NOMO-1 (cell line): ENCODE data around the gene MRPL58.
"Not testable (repeated sequence)": the region's sequence is repeated elsewhere in the genome, so short reads cannot be mapped to it uniquely, and the experiment has no call there.

ENCODE experiments used
- DNase-seq, 2 experiments: peaks; one replicate each; lab custom pipeline; 2025; ENCODE audit not compliant: unreplicated experiment in 2 of 2; lab: John Stamatoyannopoulos, UW

MRPL58 gene

GRCh38 chr17:75011401-75012095 lies 922 bp upstream of the MRPL58 start:
- no peak for DNase-seq

GRCh38 chr17:75012096-75012345 lies 449 bp upstream of the MRPL58 start:
- no peak for DNase-seq

- no peak for DNase-seq
Observed at GRCh38 chr17:75013092-75013559, 656 bp downstream of the MRPL58 start.

GRCh38 chr17:75019146-75019545 lies 6.7 kb downstream of the MRPL58 start:
- no peak for DNase-seq

GRCh38 chr17:75019710-75020109 lies 7.2 kb downstream of the MRPL58 start:
- DNase-seq = no peak

GRCh38 chr17:75020331-75021110 lies 8.1 kb downstream of the MRPL58 start:
- DNase-seq = no peak

GRCh38 chr17:75024686-75025397 lies 12.4 kb downstream of the MRPL58 start:
- no peak for DNase-seq

- DNase-seq = not testable (repeated sequence)
Observed at GRCh38 chr17:75025398-75025734, 12.9 kb downstream of the MRPL58 start.

GRCh38 chr17:75026650-75027049 lies 14.2 kb downstream of the MRPL58 start:
- DNase-seq = not testable (repeated sequence)

GRCh38 chr17:75030161-75030560 lies 17.7 kb downstream of the MRPL58 start:
- no peak for DNase-seq

- DNase-seq = peak in 1 of 2 experiments; percentile 17
Observed at GRCh38 chr17:75031972-75032719, 19.7 kb downstream of the MRPL58 start.

- no peak for DNase-seq
Observed at GRCh38 chr17:75032720-75033280, 20.3 kb downstream of the MRPL58 start.

GRCh38 chr17:75033346-75034235 lies 21.1 kb downstream of the MRPL58 start:
- peak; percentile 52 to 74 for DNase-seq

GRCh38 chr17:75034236-75034908 lies 21.9 kb downstream of the MRPL58 start:
- peak; percentile 84 for DNase-seq

GRCh38 chr17:75036643-75037268 lies 24.3 kb downstream of the MRPL58 start:
- no peak for DNase-seq

- no peak for DNase-seq
Observed at GRCh38 chr17:75039238-75039637, 26.8 kb downstream of the MRPL58 start.

GRCh38 chr17:75041656-75042280 lies 29.3 kb downstream of the MRPL58 start:
- no peak for DNase-seq

GRCh38 chr17:75043789-75044188 lies 31.3 kb downstream of the MRPL58 start:
- DNase-seq = not testable (repeated sequence)
